ENCODE data around the gene SVIL.
"Not testable (repeated sequence)": the region's sequence is repeated elsewhere in the genome, so short reads cannot be mapped to it uniquely, and the experiment has no call there.

SVIL gene

DNA sequence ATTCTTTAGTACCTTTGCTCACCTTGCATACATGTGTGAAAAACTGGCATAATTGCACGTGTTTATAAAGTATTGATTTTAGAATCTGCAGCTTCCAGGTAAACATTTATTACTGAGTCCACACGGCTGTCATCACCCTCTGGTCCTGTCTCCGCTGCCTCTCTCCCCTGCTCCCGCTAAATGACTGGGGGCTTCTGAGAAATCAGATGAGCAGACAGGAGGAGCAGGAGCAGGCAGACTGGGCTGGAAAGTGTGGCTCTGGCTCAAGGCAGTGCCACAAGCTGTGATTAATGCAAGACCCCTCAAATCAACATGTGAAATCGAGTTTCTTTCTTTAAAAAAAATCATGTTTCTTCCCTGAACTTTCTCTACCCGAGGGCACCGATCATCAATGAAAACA is 68.6 kb downstream of the SVIL start:
- DNase-seq: not testable (repeated sequence)

DNA sequence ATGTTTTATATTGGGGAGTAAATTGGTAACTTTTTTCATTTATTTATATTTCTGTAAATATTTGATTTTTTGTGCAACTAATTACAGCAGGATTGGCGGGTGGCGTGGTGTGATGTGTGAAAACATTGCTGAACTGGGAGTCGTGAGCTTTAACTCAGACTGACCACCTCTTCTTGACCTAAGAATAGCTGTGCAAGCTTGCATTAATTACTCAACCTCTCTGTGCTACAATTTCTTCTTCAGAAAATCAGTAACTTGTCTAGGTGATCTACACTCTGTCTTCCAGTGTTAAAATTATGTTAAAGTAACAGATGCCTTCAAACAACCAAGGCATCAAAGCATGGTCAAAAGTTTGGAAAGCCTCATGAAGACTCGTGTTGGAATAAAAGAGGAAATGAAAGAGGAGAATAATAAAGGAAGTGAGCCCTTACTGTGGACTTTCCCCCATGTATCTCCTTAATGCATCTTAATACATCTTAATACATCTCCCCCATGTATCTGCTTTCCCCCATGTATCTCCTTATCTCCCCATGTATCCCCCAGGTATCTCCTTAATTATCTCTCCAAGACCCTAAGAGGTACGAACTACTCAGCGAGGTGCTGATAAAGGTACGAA is 71.2 kb downstream of the SVIL start:
- no peak for DNase-seq

DNA sequence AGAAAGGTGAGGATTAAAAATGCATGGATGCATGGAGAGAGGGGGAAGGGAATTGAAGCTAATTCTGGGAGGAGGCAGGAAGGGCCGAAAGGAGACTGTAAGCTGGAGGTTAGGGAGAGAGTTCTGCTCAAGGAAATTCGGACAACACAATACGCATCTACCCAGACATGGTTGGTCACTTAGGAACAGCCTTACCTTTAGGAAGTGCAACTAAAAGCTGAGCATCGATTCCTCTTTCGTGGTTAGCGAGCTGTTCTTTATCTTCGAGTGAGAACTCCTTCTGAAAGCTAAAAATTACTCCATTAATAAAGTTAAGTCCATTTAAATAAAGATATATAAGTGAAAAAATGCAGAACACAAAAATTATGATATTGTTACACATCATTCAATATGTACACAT is 71.8 kb downstream of the SVIL start:
- not testable (repeated sequence) for DNase-seq

DNA sequence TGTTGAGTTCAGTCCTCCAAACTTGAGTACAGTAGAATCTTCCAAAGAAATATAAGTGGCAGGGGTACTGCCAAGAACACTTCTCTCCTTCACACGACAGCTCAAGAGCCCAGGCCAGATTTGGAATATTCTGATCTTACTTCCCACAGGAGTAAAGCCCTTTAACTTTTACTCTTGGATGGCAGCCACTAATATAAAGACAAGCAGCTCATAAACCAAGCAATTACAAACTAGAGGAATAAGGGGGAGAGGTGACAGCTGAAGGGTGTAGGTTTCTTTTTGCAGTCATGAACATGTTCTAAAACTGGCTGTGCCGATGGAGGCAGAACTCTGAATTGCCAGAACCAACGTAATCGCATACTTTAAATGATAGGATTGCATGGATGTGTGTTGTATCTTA is 74.8 kb downstream of the SVIL start:
- DNase-seq: peak; percentile 43

DNA sequence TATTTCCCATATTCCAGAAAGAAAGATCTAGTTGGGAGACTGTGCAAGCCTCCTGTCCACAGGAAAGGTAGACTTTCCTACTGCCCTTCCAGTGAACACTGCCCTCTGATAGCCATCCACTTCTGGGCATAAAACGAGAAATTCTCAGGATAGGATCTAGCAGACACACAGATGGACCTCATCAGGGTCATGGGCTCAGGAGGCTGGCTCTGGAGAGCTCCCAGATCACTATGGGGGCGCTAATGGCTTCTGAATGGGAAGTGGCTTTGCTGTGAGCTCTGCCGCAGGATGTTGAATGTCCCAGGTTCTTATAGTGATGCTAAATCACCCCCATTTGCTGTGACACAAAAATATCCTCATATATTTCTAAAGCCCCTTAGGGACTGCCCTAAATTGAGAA is 77.1 kb downstream of the SVIL start:
- no peak for DNase-seq

DNA sequence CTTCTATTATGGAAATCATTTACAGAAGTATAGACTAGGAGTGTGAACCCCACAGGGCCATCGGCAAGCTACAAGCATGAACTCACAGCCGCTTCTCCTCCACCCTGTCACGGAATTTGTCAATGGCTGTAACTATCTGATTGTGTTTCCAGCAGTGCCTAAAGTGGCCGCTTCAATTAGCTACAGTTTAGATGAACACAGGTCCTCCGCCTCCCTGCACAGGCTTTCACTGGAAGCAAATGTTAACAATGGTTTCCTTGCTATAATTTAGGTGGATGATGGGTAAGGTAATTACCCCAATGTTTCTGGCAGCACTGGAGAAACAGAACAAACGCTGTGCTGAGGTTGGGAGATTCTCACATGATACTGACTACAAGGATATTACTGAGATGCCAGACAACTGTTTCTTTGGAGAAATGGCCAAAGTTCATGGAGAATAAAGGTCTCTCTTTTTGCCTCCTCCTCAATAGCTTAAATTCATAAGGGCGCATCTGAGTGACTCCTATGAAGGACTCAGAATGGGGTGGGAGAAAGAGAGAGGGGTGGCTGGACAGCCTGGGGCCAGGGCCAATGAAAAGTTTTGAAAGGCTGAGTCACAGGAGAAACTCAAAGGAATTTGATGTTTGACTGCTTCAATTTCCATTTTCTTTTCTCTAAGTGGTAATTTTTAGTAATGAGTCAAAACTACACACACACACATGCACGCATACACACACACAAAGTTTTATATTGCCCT is 78.9 kb downstream of the SVIL start:
- DNase-seq: no peak

DNA sequence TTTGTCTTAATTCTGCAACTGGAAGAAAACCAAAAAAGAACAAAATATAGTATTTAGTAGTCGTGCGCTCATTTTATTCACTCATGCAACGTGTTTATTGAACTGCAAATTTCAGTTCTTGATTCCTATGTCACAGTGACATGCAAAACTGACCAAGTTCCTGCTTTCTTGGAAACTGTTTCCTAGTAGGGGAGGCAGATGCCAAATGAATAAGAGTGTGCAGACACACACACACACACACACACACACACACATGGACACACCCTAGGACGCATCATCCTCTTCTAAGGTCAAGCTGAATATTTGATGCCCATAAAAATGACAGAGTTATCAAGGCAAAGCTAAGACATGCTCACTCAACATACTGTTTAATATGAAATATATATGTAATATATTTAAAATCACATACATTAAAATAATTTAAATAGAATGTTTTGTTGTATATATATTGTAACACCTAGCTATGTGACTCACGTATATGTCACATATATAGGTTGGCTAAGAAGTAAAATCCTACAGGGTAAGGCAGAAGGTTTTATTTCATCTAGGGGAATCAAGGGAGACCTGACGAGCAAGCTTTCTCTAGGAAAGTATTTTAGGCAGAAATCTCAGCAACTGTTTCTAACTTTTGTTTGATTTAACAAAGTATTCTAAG is 79.6 kb downstream of the SVIL start:
- DNase-seq: no peak

DNA sequence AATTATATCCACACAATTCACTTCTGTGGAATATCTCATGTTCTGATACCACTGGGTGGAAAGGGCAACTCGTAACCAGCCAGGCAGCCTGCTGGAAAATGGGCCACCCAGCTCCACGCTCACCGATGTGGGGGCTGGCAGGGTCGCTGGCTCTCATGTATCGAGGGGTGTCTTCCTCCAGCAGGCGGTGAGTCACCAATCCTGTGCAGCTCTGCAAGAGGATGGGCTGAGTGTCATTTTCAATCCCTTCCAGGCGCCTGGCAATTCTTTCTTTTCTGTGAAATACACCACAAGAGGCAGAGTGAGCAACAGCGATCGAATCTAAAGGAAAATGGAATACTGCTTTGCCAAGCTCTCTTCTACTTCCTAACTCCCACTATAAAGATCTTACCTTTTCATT is 80.1 kb downstream of the SVIL start:
- no peak for DNase-seq

DNA sequence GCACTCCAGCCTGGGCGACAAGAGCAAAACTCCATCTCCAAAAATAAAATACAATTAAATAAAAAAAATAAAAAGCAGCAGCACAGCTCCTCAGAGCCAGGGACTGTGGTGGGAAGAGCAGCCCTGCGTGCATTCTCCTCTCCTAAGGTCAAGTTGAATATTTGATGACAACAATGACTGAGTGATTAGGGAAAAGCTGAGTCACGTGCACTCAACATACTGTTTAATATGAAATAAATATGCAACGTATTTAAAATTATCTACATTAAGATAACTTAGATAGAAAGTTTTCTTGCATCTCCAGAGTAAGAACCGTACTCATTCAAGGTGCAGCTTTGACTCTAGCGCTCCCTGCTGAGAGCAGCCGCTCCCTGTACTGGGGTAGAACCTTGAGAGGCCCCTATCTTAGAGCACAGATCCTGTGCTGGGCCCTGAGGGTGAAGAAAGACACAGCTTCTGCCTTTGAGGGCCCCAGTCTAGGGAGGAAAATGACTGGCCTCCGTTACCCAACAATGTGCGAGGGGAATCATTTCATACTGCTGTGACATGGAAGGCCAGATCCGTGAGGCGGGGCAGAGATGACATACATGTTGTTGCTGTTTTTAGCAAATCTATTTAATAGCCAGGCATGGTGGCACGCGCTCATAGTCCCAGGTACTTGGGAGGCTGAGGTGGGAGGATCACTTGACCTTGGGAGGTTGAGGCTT is 81.1 kb downstream of the SVIL start:
- no peak for DNase-seq

DNA sequence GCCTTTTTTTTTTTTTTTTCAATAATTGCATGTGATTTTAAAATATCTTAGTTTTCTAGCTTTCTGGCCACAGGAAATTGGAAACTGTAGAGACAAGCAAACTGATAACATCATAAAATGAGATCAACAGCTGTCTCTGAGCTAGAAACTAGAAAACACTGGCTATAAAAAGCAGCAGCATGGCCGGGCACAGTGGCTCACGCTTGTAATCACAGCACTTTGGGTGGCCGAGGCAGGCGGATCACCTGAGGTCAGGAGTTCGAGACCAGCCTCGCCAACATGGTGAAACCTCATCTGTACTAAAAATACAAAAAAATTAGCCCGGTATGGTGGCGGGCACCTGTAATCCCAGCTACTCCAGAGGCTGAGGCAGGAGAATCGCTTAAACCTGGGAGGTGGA is 81.7 kb downstream of the SVIL start:
- DNase-seq: not testable (repeated sequence)

DNA sequence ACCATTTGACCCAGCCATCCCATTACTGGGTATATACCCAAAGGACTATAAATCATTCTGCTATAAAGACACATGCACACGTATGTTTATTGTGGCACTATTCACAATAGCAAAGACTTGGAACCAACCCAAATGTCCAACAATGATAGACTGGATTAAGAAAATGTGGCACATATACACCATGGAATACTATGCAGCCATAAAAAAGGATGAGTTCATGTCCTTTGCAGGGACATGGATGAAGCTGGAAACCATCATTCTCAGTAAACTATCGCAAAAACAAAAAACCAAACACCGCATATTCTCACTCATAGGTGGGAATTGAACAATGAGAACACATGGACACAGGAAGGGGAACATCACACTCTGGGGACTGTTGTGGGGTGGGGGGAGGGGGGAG is 85.3 kb downstream of the SVIL start:
- DNase-seq: not testable (repeated sequence)

DNA sequence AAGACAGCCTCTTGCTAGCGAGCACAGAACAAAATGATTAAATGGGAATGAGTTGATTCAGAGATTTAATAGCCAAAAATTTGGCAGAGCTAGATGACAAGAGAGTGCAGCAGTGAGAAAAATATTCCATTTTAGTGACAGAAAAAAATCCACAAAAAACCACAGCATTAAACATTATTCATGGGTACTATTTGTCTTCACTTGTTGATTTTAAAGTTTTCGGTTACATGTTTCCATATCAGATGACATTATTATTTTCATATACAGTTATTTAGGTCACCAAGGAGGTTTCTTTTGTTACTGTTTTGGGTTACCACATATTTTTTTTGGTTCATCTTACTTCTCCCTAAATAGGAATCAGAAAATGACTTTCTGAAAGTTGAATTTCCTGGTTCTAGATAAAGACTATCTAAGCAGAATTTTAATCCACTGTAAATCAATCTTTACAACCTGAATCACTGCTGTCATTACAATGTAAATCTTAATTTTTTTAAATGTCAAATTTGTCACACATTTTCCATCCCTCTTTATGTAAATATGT is 87.9 kb downstream of the SVIL start:
- DNase-seq: no peak

DNA sequence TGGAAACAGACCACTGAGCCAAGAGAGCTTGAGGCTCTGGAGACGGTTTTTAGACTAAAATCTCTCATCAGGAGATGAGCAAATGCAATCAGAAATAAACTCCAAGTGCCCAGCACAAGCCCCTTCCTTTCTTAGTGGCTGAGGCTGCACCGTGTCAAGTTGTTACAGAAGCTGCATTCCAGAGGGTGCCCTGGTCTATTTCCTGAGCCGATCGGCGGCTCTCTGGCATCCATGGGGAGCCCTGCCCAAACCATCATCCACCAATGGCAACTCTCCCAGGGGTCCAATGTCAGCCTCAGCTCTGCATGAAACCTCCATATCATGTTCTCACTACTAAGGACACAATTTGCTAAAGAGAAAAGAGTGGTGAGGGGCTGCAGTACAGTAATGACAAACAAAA is 89.6 kb downstream of the SVIL start:
- DNase-seq: no peak

DNA sequence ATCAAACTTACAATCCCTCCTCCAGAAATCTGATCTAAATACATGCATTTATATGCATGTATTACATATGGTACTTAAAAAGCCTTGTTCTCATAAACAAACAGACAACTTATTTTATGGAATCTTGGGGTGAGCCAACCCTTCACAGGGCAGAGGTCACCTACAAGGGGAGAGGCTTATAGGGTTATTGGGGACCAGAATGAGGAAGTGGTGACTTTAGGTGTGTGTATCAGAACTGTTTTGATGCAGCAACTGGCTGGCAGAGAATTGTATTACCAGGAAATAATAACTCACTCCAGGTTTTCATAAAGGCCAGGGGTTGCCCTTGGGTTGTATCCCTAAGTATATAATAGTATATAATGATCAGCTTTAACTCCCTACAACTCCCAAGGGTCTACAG is 91.1 kb downstream of the SVIL start:
- no peak for DNase-seq

DNA sequence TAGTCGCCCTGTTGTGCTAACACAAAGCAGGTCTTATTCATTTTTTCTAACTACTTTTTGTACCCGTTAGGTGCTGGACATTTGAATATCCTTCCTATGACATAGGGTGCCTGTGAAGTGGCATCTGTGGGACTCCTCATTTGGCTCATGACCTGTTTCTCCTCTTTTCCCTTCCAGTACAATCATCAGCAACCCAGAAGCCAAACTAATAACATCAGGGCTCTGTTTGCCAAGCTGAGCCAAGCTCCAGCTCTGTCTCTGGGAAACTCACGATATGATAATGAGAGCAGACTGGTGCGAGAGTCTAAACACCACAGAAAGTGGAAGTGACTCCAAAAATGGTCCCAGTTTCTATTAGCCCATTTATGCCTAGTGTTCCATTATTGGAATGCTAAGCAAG is 92.0 kb downstream of the SVIL start:
- DNase-seq: no peak

DNA sequence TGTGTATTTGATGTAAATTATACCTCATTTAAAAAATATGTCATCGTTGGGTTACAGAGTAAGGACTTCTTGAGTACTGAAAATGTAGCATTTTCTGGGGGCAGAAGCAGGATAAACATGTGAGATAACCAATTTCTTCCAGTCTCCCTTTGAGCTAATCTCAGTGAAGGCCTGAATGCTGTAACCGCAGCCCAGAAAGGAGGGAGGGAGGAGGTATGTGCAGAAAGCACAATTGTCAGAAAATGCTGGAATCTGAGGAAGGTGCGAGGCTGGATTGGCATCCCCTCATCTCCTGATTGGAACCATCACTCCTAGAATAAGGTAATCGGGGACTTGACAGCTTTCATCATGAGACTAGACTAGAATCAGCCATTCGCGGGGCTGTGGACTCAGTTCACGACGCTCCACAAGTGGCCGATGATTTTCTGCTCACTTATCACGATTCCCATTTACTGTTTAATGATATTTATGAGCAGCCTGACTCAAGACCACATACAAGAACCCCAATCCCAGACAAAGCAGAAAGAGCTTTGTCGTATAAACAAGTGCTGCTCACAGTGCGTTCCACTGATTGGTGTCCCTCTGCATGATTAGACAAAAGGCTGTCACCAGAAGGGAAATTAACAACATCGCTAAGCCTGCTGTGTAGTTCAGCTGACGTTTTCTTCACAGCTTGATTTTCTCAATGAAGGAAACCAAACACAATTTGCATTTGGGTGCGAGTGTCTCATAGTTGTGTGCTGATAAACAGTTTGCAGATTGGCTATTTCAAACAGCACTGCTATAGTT is 93.2 kb downstream of the SVIL start:
- DNase-seq: no peak

DNA sequence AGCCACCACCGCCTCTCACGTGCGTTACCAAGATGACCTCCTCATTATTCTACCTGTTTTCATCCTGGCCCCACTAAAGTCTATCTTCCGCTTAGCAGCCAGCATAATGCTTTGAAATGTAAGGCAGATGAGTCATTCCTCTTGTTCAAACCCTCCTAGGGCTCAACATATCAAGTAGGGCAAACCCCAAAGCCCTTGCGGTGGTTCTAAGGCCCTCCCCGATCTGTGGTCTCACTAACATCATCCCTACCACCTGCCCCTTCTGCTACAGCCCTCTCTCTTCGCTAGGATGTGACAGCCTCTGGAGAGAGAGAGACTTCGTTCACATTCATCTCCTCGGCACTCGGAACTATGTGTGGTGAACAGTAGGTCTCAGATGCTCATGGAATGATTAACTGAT is 94.8 kb downstream of the SVIL start:
- DNase-seq: no peak

DNA sequence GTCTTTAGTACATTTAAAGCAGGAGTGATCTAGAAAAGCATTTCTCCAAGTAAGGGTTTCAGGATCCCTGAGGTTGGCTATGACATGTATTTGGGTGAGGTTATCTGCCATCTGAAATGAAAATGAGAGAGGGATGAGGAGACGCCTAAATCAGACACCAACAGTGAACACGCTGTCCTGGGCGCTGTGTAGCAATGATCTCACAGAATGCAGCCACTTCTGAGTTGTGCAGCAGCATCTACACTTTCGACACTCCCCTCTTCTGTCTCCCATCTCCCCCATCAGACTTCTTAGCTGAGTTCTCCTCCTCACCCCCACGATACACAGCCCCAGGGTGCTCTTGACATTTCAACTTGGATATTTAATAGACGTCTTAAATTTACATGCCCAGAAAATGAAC is 95.4 kb downstream of the SVIL start:
- DNase-seq: no peak

DNA sequence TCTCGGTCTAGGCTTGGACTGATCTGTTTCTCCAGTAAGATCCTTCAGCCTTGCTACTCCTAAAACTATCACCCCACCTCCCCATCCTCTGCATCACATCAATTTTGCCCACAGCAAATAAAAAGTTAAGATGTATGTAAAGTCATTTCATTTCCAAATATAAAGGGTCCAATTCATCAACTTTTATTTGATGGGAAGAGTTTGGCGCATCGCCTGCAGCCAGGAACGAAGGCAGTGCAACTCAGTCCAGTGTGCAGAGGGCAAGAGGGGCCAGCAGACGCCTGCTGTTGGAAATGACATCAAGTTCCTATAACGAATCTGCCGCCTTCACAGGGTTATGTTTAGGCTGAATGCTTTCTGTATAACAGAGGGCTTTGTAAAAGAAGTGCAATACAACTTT is 97.0 kb downstream of the SVIL start:
- DNase-seq: no peak

DNA sequence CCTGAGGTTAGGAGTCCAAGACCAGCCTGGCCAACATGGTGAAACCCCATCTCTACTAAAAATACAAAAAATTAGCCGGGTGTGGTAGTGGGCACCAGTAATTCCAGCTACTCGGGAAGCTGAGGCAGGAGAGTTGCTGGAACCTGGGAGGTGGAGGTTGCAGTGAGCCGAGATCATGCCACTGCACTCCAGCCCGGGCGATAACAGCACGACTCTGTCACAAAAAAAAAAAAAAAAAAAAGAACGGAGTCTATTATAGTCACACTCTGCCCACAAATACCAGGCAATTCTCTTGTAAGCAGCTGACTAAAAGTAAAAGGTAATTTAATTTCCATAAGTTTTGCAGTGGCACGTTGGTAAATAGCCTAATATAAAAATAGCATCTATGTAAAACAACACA is 98.1 kb downstream of the SVIL start:
- DNase-seq: not testable (repeated sequence)

DNA sequence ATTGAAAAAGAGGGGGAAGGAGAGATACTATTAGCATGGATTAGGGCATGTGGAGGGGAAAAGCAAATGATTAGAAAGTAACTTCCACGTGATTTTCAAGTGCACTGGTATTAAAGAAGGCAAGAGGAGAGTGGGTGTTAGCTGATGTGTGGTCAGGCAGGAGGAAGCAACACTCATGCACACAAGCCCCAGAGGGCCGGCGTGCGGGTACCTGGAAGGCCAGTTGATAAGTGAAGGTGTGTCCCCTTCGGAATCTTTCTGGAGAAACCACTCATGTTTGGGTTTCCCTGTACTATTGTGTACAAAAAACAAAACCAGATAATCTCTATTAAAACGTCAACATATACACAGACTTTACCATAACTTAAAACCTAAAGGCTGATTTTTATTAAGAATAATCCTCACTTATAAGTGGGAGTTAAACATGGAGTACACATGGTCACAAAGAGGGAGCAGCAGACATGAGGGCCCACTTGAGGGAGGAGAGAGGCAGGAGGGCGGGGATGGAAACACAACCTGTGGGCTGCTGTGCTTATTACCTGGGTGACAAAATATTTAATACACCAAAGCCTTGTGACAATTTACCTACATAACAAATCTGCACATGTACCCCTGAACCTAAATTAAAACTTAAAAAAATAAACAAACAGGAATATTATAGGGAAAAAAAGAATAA is 98.9 kb downstream of the SVIL start:
- DNase-seq: no peak
